Progenitor cell of endocrine pancreas (in vitro differentiated cells): ENCODE data around the gene ELAC2. TPM values are rescaled to one million over a fixed set of nuclear protein-coding genes. Genes with fewer than 3 reads are reported as not detected.
A peak's percentile ranks its signal among the peaks of the same experiment; 100 is the strongest.

Experiments used
- DNase-seq: peaks from one replicate; pipeline ENCODE4 v3.0.0; 2021; ENCODE audit warnings: low spot score; ENCODE audit not compliant: unreplicated experiment
- H3K27ac Mint-ChIP-seq: 2 replicates; pipeline ENCODE4 v1.8.0; 2021; ENCODE audit warnings: mild to moderate bottlenecking, moderate library complexity, mixed read lengths
- H3K27me3 Mint-ChIP-seq: 2 replicates; pipeline ENCODE4 v1.8.0; 2021; ENCODE audit warnings: mixed read lengths
- H3K36me3 Mint-ChIP-seq: 2 replicates; pipeline ENCODE4 v1.8.0; 2022; ENCODE audit warnings: mixed read lengths; ENCODE audit not compliant: insufficient read depth
- H3K4me1 Mint-ChIP-seq: 2 replicates; pipeline ENCODE4 v1.8.0; 2021; ENCODE audit warnings: low read depth, mixed read lengths
- H3K4me3 Mint-ChIP-seq: 2 replicates; pipeline ENCODE4 v1.8.0; 2021; ENCODE audit warnings: low read depth, mild to moderate bottlenecking, moderate library complexity, mixed read lengths
- H3K9me3 Mint-ChIP-seq: 2 replicates; pipeline ENCODE4 v1.8.0; 2021; ENCODE audit warnings: low read depth, mixed read lengths
- long read RNA-seq: library from polyadenylated mRNA; unstranded; transcript quantifications from one replicate; pipeline ENCODE4 v2.0.0, GENCODE V29; 2020
- total RNA-seq: library from RNA; stranded (reverse); gene quantifications from 2 replicates; pipeline ENCODE4 v1.2.1, GENCODE V29; 2021
- TF ChIP-seq, protein P1 (sequence below): fragments of 200-600 bp; sonication (generic); IDR thresholded peaks from one replicate; pipeline ENCODE4 v1.5.0; 2021; ENCODE audit warnings: antibody characterized with exemption, mild to moderate bottlenecking; ENCODE audit not compliant: unreplicated experiment

ELAC2 gene, protein sequence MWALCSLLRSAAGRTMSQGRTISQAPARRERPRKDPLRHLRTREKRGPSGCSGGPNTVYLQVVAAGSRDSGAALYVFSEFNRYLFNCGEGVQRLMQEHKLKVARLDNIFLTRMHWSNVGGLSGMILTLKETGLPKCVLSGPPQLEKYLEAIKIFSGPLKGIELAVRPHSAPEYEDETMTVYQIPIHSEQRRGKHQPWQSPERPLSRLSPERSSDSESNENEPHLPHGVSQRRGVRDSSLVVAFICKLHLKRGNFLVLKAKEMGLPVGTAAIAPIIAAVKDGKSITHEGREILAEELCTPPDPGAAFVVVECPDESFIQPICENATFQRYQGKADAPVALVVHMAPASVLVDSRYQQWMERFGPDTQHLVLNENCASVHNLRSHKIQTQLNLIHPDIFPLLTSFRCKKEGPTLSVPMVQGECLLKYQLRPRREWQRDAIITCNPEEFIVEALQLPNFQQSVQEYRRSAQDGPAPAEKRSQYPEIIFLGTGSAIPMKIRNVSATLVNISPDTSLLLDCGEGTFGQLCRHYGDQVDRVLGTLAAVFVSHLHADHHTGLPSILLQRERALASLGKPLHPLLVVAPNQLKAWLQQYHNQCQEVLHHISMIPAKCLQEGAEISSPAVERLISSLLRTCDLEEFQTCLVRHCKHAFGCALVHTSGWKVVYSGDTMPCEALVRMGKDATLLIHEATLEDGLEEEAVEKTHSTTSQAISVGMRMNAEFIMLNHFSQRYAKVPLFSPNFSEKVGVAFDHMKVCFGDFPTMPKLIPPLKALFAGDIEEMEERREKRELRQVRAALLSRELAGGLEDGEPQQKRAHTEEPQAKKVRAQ
- 74.4 and 79.4 TPM in 2 replicates for total RNA-seq
- long read RNA-seq, transcript ELAC2-201 (24 exons, 3,148 nt) = major isoform, 266 of 409 reads
- long read RNA-seq, partial matches to known transcripts = 34 of 409 reads
- long read RNA-seq, other reads (novel, unspliced or antisense) = 108 of 409 reads

DNA sequence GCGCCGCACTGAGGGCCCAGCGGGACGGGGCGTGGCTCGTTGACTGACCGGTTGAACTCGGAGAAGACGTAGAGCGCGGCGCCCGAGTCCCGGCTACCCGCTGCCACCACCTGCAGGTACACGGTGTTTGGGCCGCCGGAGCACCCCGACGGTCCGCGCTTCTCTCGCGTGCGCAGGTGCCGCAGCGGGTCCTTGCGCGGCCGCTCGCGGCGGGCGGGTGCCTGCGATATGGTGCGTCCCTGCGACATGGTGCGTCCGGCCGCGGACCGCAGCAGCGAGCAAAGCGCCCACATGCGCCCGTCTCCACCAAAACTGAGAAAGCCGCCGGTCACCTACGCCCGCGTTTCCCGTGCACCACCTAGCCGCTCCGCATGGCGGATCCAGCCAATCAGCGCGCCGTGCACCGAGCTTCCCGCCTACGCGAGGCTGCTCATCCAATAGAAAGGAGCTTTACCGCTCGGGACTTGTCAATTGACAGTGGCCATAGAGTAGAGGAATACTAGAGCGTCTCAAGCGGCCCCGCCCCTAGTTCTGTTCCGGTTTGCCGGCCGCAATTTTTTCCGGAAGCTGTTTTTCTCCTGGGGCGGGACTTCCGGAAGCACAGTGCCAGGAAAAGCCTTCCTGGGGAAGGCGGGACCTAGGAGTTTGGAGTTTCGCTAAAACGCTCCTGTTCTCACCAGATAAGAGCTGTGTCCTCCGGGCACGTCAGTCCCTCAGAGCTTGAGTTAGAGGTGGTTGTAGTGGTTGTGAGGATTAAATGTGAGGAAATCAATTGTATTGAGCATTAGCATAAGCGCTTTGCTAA lies at the start of gene ELAC2:
Gene ELAC2, minus strand, starts transcription at position 373 of the 805 bp plus-strand sequence. Its CDS starts 80 bp downstream, at position 293.
- Mint-ChIP-seq H3K4me1 (peaks cover 10% of the 10 kb centered on the region), H3K27me3 (no peaks in the 10 kb centered on the region), H3K4me3 (peak within 1 kb of the TSS; percentile 95), H3K36me3 (peaks cover 16% of the 10 kb centered on the region), H3K27ac (peak within 1 kb of the TSS; percentile 98), H3K9me3 (no peaks in the 10 kb centered on the region)
- TF ChIP-seq, protein P1, sequence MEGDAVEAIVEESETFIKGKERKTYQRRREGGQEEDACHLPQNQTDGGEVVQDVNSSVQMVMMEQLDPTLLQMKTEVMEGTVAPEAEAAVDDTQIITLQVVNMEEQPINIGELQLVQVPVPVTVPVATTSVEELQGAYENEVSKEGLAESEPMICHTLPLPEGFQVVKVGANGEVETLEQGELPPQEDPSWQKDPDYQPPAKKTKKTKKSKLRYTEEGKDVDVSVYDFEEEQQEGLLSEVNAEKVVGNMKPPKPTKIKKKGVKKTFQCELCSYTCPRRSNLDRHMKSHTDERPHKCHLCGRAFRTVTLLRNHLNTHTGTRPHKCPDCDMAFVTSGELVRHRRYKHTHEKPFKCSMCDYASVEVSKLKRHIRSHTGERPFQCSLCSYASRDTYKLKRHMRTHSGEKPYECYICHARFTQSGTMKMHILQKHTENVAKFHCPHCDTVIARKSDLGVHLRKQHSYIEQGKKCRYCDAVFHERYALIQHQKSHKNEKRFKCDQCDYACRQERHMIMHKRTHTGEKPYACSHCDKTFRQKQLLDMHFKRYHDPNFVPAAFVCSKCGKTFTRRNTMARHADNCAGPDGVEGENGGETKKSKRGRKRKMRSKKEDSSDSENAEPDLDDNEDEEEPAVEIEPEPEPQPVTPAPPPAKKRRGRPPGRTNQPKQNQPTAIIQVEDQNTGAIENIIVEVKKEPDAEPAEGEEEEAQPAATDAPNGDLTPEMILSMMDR = peak; percentile 30
- peak; percentile 92 for DNase-seq

DNA sequence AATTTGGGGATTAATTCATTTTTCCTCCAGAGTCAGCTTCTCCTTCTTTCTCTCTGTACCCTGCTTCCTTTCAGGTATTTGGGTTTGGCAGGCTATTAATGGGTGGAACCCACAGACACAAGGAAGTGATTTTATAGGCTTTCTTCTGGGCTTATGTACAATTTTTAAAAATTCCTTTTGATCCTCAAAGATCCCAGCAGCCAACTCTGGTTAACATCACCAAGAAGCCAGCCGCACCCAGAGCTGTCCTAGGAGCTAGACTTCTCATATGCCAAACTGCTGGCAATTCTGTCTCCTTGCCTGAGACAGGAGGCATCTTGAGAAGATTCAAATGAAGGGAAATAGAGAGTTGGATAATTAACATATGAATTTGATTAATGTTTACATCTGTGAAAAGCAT lies 47.2 kb upstream of the ELAC2 start:
- Mint-ChIP-seq H3K27me3 (peaks cover 6% of the 10 kb centered on the region), H3K4me3 (no peak overlapping the region), H3K36me3 (no peaks in the 10 kb centered on the region), H3K9me3 (peaks cover 9% of the 10 kb centered on the region), H3K27ac (no peak overlapping the region), H3K4me1 (no peaks in the 10 kb centered on the region)
- TF ChIP-seq, protein P1 = no peak
- DNase-seq = no peak

DNA sequence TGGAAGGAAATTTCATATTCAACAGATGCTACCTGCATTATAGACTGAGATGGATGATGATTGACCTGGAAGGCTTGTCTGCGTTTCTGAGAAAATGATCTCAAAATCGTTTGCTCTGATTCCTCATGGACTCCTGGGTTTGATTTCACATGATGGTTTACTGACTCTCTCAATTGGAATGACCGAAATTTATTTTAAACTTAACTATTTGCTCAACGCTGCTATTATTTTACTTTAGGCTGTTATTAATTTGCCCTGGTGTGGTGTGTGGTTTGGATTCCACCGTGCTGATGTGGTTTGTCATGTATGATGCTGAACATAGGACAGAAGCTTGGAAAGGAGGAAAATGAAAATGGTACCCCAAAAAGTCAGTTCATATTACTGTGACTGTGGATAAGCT lies 37.3 kb upstream of the ELAC2 start:
- Mint-ChIP-seq H3K4me1 (peaks cover 8% of the 10 kb centered on the region), H3K9me3 (peaks cover 3% of the 10 kb centered on the region), H3K4me3 (no peak overlapping the region), H3K27ac (no peak overlapping the region), H3K27me3 (peaks cover 7% of the 10 kb centered on the region), H3K36me3 (no peaks in the 10 kb centered on the region)
- TF ChIP-seq, protein P1 = no peak
- DNase-seq = no peak

DNA sequence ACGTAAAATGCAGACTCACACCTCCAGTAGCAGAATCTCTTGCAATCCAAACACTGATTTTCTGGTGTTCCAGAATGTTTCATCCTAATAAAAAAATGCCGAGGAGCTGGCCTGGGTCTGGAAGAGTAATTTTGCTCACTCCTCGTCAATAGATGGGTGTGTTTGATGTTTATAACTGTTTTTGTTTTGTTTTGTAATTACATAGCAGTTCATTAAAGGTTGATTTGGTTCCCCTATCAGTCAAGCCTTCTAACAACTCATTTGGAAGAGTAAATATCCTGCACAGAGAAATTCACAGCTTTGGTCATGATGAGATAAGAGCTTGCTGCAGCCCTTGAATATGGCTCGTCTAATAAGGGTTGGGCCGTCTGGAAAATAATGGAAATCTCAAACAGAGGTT lies 36.8 kb upstream of the ELAC2 start:
- H3K27me3 Mint-ChIP-seq = peaks cover 7% of the 10 kb centered on the region
- H3K9me3 Mint-ChIP-seq = peaks cover 3% of the 10 kb centered on the region
- DNase-seq = no peak
- H3K36me3 Mint-ChIP-seq = no peaks in the 10 kb centered on the region
- no peak overlapping the region for H3K27ac Mint-ChIP-seq
- peaks cover 8% of the 10 kb centered on the region for H3K4me1 Mint-ChIP-seq
- TF ChIP-seq, protein P1 = no peak
- no peak overlapping the region for H3K4me3 Mint-ChIP-seq
